ENCODE measurements around the gene INTS6. TPM values are rescaled to one million over a fixed set of nuclear protein-coding genes. Genes with fewer than 3 reads are reported as not detected.

Gene INTS6
- total and polyA plus RNA-seq, 2 donors from 2014 or later, result 8.3 to 31.0 TPM

- H3K27ac ChIP-seq (ENCODE audit: low read depth in 2 of 2, low read length in 2 of 2), result no peak overlapping the region
- FAIRE-seq (no peak), DNase-seq (no peak)
- no peak overlapping the region for H3K4me3 ChIP-seq (ENCODE audit: low read length in 3 of 3)
- no peaks in the 10 kb centered on the region for H3K36me3 ChIP-seq (ENCODE audit: control insufficient read depth in 2 of 3, insufficient read depth in 3 of 3, low read length in 3 of 3)
- H3K9ac ChIP-seq (ENCODE audit: low read length in 3 of 3), result no peak overlapping the region
- TF ChIP-seq CTCF (IDR thresholded peaks at IDR 0.05; ENCODE audit: borderline replicate concordance, extremely low read depth, insufficient read depth), result no peak
- no peaks in the 10 kb centered on the region for H3K9me3 ChIP-seq (ENCODE audit: control insufficient read depth in 2 of 3, insufficient read depth in 1 of 3, low read length in 3 of 3)
- H3K27me3 ChIP-seq (ENCODE audit: control insufficient read depth, insufficient read depth, low read length), result no peaks in the 10 kb centered on the region
- no peaks in the 10 kb centered on the region for H3K4me1 ChIP-seq (ENCODE audit: control insufficient read depth in 2 of 3, insufficient read depth in 2 of 3, low read depth in 1 of 3, low read length in 3 of 3)
- intact Hi-C loops (cut with DNase I), result no loop called here
These were observed 14.9 kb upstream of the INTS6 start for GRCh38 chr13:51467730-51468129.

- no peak overlapping the region for H3K9ac ChIP-seq (ENCODE audit: low read length in 3 of 3)
- no peaks in the 10 kb centered on the region for H3K36me3 ChIP-seq (ENCODE audit: control insufficient read depth in 2 of 3, insufficient read depth in 3 of 3, low read length in 3 of 3)
- DNase-seq (no peak), FAIRE-seq (no peak)
- no peak overlapping the region for H3K27ac ChIP-seq (ENCODE audit: low read depth in 2 of 2, low read length in 2 of 2)
- no peak overlapping the region for H3K4me3 ChIP-seq (ENCODE audit: low read length in 3 of 3)
- H3K4me1 ChIP-seq (ENCODE audit: control insufficient read depth in 2 of 3, insufficient read depth in 2 of 3, low read depth in 1 of 3, low read length in 3 of 3), result no peaks in the 10 kb centered on the region
- intact Hi-C loops (cut with DNase I), result no loop called here
- H3K9me3 ChIP-seq (ENCODE audit: control insufficient read depth in 2 of 3, insufficient read depth in 1 of 3, low read length in 3 of 3), result no peaks in the 10 kb centered on the region
- no peaks in the 10 kb centered on the region for H3K27me3 ChIP-seq (ENCODE audit: control insufficient read depth, insufficient read depth, low read length)
- TF ChIP-seq CTCF (IDR thresholded peaks at IDR 0.05; ENCODE audit: borderline replicate concordance, extremely low read depth, insufficient read depth), result no peak
These were observed 12.3 kb upstream of the INTS6 start for GRCh38 chr13:51465124-51465523.

- Histone ChIP-seq H3K27ac (ENCODE audit: low read depth in 2 of 2, low read length in 2 of 2) (no peak overlapping the region), H3K4me3 (ENCODE audit: low read length in 3 of 3) (no peak overlapping the region), H3K9me3 (ENCODE audit: control insufficient read depth in 2 of 3, insufficient read depth in 1 of 3, low read length in 3 of 3) (no peaks in the 10 kb centered on the region), H3K4me1 (ENCODE audit: control insufficient read depth in 2 of 3, insufficient read depth in 2 of 3, low read depth in 1 of 3, low read length in 3 of 3) (peaks cover 0 to 6% (median 4%) of the 10 kb centered on the region in 3 donors), H3K36me3 (ENCODE audit: control insufficient read depth in 2 of 3, insufficient read depth in 3 of 3, low read length in 3 of 3) (peaks cover 0 to 8% (median 0%) of the 10 kb centered on the region in 3 donors), H3K27me3 (ENCODE audit: control insufficient read depth, insufficient read depth, low read length) (no peaks in the 10 kb centered on the region), H3K9ac (ENCODE audit: low read length in 3 of 3) (no peak overlapping the region)
- no peak for FAIRE-seq
- DNase-seq, result peak in 1 of 5 donors; percentile 50
- intact Hi-C loops (cut with DNase I), result loop anchor here (10.0 kb wide), 1 partner anchor 128 kb away; the partner anchor contains the start of gene WDFY2
- no peak for TF ChIP-seq CTCF (IDR thresholded peaks at IDR 0.05; ENCODE audit: borderline replicate concordance, extremely low read depth, insufficient read depth)
These were observed 4.4 kb upstream of the INTS6 start for GRCh38 chr13:51457086-51457815.
